GM18507 (cell line): ENCODE measurements around the gene STARD8.
"Not testable (repeated sequence)": the region's sequence is repeated elsewhere in the genome, so short reads cannot be mapped to it uniquely, and the experiment has no call there.

Experiments used
- DNase-seq: peaks from one replicate; pipeline ENCODE4 v3.0.0; 2011; ENCODE audit warnings: low read depth; ENCODE audit not compliant: insufficient read length; ENCODE audit errors: extremely low spot score
- FAIRE-seq: peaks from 2 replicates; lab custom pipeline; 2011; peaks lifted over from hg19 to GRCh38; lab: Jason Lieb, UNC

STARD8 gene

DNA sequence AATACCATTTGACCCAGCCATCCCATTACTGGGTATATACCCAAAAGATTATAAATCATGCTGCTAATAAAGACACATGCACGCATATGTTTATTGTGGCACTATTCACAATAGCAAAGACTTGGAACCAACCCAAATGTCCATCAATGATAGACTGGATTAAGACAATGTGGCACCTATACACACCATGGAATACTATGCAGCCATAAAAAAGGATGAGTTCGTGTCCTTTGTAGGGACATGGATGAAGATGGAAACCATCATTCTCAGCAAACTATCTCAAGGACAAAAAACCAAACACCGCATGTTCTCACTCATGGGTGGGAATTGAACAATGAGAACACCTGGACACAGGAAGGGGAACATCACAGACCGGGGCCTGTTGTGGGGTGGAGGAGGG is 9.0 kb downstream of the STARD8 start:
- not testable (repeated sequence) for FAIRE-seq

GRCh38 chrX:68658530-68658929 is 11.1 kb downstream of the STARD8 start:
- FAIRE-seq: no peak
- no peak for DNase-seq

More for the DNA sequence above, 9.0 kb downstream of the STARD8 start:
- not testable (repeated sequence) for DNase-seq

GRCh38 chrX:68659385-68659784 is 11.9 kb downstream of the STARD8 start:
- FAIRE-seq: no peak
- no peak for DNase-seq

- FAIRE-seq (no peak), DNase-seq (no peak)
Measured at GRCh38 chrX:68659786-68660185, 12.3 kb downstream of the STARD8 start.

DNA sequence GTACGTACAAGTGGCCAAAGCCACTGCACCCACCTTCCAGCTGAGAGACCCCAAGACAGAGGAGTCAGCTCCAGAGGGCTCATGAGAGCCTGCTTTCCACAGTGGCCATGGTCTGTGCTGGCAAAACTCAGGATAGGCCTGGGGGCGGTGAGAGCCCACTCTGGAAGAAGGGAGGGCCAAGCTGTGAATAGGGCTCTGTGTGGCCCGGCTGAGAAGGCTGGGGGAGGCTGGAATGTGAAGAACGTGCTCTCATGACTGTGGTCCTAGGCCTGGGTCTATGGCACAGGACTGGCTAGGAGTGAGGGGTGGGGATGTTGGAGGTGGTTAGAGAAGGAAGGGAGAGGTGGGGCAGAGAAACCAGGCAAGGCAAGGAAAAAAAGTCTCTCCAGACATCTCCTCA is 13.3 kb downstream of the STARD8 start:
- FAIRE-seq (no peak), DNase-seq (no peak)

DNA sequence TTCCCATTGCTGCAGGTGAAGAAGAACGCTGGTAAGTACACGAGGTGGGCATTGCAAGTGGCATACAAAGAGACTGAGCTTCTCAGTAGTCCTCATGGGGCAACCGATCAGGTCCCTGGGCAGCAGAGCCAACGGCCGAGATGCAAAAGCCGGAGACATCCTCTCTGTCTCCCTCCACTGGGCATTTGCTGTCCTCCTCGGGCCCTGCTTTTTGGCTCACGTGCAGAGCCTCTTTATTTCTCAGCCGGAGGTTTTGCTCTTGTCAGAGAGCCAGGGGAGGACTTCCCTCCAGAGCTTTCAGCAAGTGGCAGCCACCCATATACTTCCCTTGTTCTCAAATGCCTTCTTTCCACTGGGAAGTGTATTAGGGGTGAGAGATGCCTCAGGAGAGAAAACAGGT is 18.0 kb downstream of the STARD8 start:
- DNase-seq: no peak
- FAIRE-seq: no peak

- no peak for DNase-seq
- FAIRE-seq: no peak
Measured at GRCh38 chrX:68666580-68666979, 19.1 kb downstream of the STARD8 start.

GRCh38 chrX:68669094-68669860 is 21.8 kb downstream of the STARD8 start:
- DNase-seq (no peak), FAIRE-seq (no peak)

DNA sequence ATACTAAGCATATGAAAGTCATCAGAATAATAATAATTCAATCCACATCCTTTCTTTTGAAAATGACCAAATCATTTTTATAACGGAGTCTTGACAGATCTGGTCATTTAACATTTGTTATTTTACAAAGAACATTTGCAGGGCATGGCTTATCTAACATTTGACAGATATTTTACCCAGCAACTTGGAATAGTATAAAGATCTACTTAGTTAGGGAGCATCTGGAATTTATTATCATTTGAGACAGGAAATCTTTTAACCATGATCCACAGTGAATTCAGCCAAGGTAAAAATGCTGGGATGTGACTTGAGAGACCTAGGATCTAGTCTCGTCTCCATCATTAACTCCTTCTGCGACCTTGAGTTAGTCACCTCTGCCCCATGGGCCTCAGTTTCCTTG is 22.4 kb downstream of the STARD8 start:
- FAIRE-seq (no peak), DNase-seq (no peak)

GRCh38 chrX:68671221-68671620 is 23.8 kb downstream of the STARD8 start:
- no peak for FAIRE-seq

GRCh38 chrX:68672581-68673318 is 25.3 kb downstream of the STARD8 start:
- FAIRE-seq: no peak
- DNase-seq: no peak

More at GRCh38 chrX:68671221-68671620, 23.8 kb downstream of the STARD8 start:
- no peak for DNase-seq

- FAIRE-seq (no peak), DNase-seq (no peak)
Measured at GRCh38 chrX:68675571-68675970, 28.1 kb downstream of the STARD8 start.

DNA sequence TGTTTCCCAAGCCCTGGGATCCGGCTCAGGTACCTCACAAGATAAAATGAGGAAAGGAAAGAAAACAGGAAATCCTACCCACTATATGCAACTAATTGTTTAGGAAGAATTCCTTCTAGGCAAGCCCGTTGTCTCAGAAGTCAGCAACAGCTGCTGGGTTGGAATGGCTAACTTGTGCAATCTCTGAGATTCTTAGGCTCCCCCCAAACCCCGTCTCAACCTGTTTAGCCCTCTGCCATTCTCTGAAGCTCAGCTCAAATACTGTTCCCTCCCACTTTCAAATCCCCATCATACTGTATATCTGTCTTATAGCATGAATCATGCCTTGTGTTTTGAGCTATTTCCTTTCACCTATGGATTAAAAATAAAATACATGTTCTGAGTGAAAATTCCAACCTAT is 28.9 kb downstream of the STARD8 start:
- no peak for DNase-seq
- no peak for FAIRE-seq

DNA sequence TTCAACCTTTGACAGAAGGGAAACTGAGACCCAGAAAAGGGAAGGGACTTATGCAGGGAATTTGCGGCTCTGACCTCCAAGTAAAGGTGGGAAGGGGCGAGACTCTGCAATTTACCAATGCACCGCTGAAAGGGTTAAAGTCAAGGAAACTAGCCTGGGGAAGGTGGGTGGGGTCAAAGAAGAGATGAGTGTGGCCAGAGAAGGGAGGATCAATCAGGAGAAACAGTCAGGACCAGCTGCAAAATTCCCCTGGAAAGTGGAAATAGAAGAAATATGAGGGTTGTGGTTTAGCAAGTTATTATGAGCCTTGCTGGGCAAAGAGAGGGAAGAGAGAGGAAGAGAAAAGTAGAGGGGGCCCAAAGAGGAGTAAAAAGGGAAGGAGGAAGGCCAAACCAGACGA is 30.5 kb downstream of the STARD8 start:
- no peak for DNase-seq
- no peak for FAIRE-seq

DNA sequence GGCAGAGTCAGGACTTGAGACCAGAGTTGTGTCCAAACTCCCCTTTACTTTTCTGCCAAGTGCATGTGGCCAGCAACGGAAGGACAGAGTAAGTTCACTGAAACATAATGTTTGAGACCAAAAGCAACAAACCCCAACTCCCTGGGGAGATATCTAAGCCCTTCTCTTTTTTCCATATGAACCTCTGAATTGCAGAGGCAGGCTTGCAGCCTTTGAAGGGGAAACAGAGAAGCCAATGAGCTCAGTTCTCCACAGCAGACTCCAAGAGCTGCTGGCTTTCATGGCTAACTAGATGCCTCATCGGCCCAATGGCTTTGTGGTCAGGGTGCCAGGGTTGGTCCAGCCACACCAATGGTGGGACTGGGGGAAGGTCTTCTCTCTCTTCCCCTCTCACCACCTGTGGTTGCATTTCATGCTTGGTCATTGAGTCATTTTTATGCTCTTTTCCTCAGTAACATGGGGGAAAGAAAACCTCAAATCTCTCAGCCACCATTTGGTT is 34.0 kb downstream of the STARD8 start:
- FAIRE-seq (peak; percentile 56), DNase-seq (no peak)

DNA sequence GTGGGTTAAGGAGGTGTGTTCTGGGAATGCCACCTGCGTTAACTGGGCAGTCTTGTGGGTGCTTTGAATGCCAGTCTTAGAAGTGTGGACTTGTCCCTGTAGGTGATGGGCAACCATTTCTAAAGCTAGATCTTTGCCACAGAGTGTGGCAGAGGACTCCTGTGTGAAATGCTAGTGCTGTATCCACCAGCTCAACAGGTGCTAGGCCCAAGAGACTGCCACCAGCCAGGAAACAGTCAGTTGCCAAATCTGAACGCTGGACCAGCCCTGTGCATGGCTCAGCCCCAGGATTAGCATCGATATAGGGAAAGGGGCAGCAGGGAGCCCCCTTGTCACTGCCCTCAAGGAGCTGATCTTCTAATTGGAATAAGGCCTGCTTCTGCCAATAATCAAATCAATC is 35.3 kb downstream of the STARD8 start:
- FAIRE-seq: no peak

GRCh38 chrX:68683580-68683979 is 36.1 kb downstream of the STARD8 start:
- no peak for FAIRE-seq

More for the DNA sequence above, 35.3 kb downstream of the STARD8 start:
- no peak for DNase-seq

GRCh38 chrX:68684291-68684918 is 36.9 kb downstream of the STARD8 start:
- no peak for FAIRE-seq
- no peak for DNase-seq

More at GRCh38 chrX:68683580-68683979, 36.1 kb downstream of the STARD8 start:
- DNase-seq: no peak

DNA sequence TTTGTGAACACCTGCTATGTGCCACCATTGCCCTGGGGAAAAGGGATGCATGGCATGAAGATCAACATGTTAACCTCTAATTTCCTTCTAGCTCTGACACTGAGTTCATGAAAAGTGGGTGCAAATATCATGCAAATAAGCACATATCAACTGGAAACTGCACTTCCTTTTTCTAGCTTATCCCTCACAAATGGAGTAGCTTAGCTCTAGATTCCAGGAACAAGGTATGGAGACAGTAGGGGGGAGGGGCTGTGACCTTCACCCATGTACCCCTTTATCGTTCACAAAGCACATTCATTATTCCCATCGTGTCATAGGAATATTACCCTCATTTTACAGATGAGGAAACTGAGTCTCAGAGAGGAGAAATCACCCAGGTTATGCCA is 37.4 kb downstream of the STARD8 start:
- DNase-seq: no peak
- FAIRE-seq: no peak

DNA sequence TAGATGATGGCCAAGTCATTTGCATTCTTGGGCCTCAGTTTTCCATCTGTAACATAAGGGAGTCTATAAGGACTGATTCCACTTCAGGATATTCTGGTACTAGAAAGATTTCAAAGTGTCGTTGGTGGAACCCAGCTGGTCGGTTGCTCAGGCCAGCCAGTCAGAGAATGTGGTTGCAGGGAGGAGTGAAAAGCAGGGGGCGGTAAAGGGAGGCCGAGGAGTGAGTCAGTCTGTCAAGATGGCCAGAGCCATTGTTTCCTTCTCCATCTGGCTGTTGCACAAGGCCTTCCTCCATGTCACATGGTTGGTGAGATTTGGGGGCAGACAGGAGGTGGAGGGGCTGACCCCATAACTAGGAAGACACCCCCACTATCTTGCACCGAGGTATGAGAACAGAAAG is 38.2 kb downstream of the STARD8 start:
- DNase-seq (no peak), FAIRE-seq (no peak)
